ENCODE data around the gene RMI2.

GRCh38 chr16:11355862-11356261 lies 10.6 kb downstream of the RMI2 start:
- TF ChIP-seq, protein P1, sequence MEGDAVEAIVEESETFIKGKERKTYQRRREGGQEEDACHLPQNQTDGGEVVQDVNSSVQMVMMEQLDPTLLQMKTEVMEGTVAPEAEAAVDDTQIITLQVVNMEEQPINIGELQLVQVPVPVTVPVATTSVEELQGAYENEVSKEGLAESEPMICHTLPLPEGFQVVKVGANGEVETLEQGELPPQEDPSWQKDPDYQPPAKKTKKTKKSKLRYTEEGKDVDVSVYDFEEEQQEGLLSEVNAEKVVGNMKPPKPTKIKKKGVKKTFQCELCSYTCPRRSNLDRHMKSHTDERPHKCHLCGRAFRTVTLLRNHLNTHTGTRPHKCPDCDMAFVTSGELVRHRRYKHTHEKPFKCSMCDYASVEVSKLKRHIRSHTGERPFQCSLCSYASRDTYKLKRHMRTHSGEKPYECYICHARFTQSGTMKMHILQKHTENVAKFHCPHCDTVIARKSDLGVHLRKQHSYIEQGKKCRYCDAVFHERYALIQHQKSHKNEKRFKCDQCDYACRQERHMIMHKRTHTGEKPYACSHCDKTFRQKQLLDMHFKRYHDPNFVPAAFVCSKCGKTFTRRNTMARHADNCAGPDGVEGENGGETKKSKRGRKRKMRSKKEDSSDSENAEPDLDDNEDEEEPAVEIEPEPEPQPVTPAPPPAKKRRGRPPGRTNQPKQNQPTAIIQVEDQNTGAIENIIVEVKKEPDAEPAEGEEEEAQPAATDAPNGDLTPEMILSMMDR (IDR thresholded peaks at IDR 0.05): no peak
- no peak for TF ChIP-seq POLR2AphosphoS5 (IDR thresholded peaks at IDR 0.05)
- no peak for TF ChIP-seq POLR2A (IDR thresholded peaks at IDR 0.05)

Measured in breast epithelium (tissue), 3 donors.